ENCODE results near the gene ZNF37A. TPM values are rescaled to one million over a fixed set of nuclear protein-coding genes. Genes with fewer than 3 reads are reported as not detected.

ZNF37A gene
- total and polyA plus RNA-seq, 2 experiments from 2014 or later: 8.7 to 12.2 TPM

DNA sequence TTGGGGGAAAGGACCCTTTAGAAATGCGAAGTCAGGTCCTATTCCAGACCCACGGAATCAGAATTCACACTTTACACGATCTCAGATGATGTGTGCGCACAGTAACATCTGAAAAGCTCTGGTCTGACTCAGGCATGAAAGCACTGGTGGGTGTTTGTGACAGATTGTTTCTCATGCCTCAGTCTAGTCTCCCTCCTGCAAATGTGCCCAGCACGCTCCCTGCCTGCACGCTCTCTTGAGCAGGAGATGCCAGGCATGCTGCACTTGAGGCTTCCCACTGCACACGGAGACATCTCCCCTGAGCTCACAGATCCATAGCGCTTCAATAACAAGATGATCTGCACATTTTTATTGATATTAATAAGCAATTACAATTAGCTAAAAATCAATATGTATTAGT, 23.6 kb upstream of the ZNF37A start:
- Mint-ChIP-seq H3K4me3 (no peak overlapping the region), H3K27me3 (ENCODE audit: insufficient read depth, low read depth, poor library complexity) (no peaks in the 10 kb centered on the region), H3K27ac (no peak overlapping the region), H3K36me3 (ENCODE audit: low read depth) (peaks cover 32% of the 10 kb centered on the region), H3K9me3 (peaks cover 90% of the 10 kb centered on the region), H3K4me1 (no peaks in the 10 kb centered on the region)
- ATAC-seq: no peak
- TF ChIP-seq NANOG (IDR thresholded peaks at IDR 0.05; ENCODE audit: borderline replicate concordance) (no peak), EZH2 (IDR thresholded peaks at IDR 0.05; ENCODE audit: low read depth, unreplicated experiment) (no peak), EZH2phosphoT487 (IDR thresholded peaks at IDR 0.05; ENCODE audit: unreplicated experiment) (no peak), ZNF114 (CRISPR knock-in tag; IDR thresholded peaks at IDR 0.05) (no peak), STAT1 (IDR thresholded peaks at IDR 0.05; ENCODE audit: unreplicated experiment) (no peak), JUNB (IDR thresholded peaks at IDR 0.05; ENCODE audit: unreplicated experiment) (no peak), POLR2AphosphoS5 (IDR thresholded peaks at IDR 0.05; ENCODE audit: low read depth) (no peak), ZNF331 (CRISPR knock-in tag; IDR thresholded peaks at IDR 0.05; ENCODE audit: low read depth) (no peak)
- TF ChIP-seq, protein P1, sequence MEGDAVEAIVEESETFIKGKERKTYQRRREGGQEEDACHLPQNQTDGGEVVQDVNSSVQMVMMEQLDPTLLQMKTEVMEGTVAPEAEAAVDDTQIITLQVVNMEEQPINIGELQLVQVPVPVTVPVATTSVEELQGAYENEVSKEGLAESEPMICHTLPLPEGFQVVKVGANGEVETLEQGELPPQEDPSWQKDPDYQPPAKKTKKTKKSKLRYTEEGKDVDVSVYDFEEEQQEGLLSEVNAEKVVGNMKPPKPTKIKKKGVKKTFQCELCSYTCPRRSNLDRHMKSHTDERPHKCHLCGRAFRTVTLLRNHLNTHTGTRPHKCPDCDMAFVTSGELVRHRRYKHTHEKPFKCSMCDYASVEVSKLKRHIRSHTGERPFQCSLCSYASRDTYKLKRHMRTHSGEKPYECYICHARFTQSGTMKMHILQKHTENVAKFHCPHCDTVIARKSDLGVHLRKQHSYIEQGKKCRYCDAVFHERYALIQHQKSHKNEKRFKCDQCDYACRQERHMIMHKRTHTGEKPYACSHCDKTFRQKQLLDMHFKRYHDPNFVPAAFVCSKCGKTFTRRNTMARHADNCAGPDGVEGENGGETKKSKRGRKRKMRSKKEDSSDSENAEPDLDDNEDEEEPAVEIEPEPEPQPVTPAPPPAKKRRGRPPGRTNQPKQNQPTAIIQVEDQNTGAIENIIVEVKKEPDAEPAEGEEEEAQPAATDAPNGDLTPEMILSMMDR (conservative IDR thresholded peaks at IDR 0.05; ENCODE audit: low read depth in 2 of 2): no peak
- TF ChIP-seq, protein P2, sequence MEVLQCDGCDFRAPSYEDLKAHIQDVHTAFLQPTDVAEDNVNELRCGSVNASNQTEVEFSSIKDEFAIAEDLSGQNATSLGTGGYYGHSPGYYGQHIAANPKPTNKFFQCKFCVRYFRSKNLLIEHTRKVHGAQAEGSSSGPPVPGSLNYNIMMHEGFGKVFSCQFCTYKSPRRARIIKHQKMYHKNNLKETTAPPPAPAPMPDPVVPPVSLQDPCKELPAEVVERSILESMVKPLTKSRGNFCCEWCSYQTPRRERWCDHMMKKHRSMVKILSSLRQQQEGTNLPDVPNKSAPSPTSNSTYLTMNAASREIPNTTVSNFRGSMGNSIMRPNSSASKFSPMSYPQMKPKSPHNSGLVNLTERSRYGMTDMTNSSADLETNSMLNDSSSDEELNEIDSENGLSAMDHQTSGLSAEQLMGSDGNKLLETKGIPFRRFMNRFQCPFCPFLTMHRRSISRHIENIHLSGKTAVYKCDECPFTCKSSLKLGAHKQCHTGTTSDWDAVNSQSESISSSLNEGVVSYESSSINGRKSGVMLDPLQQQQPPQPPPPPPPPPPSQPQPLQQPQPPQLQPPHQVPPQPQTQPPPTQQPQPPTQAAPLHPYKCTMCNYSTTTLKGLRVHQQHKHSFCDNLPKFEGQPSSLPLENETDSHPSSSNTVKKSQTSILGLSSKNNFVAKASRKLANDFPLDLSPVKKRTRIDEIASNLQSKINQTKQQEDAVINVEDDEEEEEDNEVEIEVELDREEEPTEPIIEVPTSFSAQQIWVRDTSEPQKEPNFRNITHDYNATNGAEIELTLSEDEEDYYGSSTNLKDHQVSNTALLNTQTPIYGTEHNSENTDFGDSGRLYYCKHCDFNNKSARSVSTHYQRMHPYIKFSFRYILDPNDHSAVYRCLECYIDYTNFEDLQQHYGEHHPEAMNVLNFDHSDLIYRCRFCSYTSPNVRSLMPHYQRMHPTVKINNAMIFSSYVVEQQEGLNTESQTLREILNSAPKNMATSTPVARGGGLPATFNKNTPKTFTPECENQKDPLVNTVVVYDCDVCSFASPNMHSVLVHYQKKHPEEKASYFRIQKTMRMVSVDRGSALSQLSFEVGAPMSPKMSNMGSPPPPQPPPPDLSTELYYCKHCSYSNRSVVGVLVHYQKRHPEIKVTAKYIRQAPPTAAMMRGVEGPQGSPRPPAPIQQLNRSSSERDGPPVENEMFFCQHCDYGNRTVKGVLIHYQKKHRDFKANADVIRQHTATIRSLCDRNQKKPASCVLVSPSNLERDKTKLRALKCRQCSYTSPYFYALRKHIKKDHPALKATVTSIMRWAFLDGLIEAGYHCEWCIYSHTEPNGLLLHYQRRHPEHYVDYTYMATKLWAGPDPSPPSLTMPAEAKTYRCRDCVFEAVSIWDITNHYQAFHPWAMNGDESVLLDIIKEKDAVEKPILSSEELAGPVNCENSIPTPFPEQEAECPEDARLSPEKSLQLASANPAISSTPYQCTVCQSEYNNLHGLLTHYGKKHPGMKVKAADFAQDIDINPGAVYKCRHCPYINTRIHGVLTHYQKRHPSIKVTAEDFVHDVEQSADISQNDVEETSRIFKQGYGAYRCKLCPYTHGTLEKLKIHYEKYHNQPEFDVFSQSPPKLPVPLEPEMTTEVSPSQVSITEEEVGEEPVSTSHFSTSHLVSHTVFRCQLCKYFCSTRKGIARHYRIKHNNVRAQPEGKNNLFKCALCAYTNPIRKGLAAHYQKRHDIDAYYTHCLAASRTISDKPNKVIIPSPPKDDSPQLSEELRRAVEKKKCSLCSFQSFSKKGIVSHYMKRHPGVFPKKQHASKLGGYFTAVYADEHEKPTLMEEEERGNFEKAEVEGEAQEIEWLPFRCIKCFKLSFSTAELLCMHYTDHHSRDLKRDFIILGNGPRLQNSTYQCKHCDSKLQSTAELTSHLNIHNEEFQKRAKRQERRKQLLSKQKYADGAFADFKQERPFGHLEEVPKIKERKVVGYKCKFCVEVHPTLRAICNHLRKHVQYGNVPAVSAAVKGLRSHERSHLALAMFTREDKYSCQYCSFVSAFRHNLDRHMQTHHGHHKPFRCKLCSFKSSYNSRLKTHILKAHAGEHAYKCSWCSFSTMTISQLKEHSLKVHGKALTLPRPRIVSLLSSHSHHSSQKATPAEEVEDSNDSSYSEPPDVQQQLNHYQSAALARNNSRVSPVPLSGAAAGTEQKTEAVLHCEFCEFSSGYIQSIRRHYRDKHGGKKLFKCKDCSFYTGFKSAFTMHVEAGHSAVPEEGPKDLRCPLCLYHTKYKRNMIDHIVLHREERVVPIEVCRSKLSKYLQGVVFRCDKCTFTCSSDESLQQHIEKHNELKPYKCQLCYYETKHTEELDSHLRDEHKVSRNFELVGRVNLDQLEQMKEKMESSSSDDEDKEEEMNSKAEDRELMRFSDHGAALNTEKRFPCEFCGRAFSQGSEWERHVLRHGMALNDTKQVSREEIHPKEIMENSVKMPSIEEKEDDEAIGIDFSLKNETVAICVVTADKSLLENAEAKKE (CRISPR knock-in tag; IDR thresholded peaks at IDR 0.05): no peak
- H3K36me3 ChIP-seq (ENCODE audit: insufficient read depth): no peaks in the 10 kb centered on the region; the same call in 1 of the 2 replicates
- no peaks in the 10 kb centered on the region for H3K4me1 ChIP-seq (ENCODE audit: insufficient read depth)
- H3K9me2 ChIP-seq (ENCODE audit: insufficient read depth): no peaks in the 10 kb centered on the region
- no peak overlapping the region for H3K4me3 ChIP-seq
- no peak overlapping the region for H3K27ac ChIP-seq (ENCODE audit: low read depth)
- no peak overlapping the region for H3K4me2 ChIP-seq
- no peak overlapping the region for H2AFZ ChIP-seq
- H3K79me2 ChIP-seq (replicated peaks; ENCODE audit: insufficient read depth): no peaks in the 10 kb centered on the region
- H3F3A ChIP-seq (replicated peaks; ENCODE audit: low read depth): no peaks in the 10 kb centered on the region
- no peaks in the 10 kb centered on the region for H4K20me1 ChIP-seq (replicated peaks; ENCODE audit: insufficient read depth)
- H3K27me3 ChIP-seq (ENCODE audit: insufficient read depth): no peaks in the 10 kb centered on the region
- no peak for DNase-seq (ENCODE audit: low spot score)

All from GM23338 (cell line).